Right lobe of liver (tissue), 4 donors: ENCODE data around the gene SUGCT.

Experiments used
- CTCF ChIP-seq, 4 donors: fragments of 200-600 bp in 3 of 4; fragments of 450-650 bp in 1 of 4; IDR thresholded peaks; one replicate each; pipeline versions ENCODE4 v1.5.1 to v1.8.0; 2016 to 2022; ENCODE audit warnings: antibody characterized with exemption in 4 of 4, mild to moderate bottlenecking in 2 of 4
- POLR2A ChIP-seq: fragments of 450-650 bp; IDR thresholded peaks from one replicate; pipeline ENCODE4 v1.6.1; 2017; ENCODE audit warnings: antibody characterized with exemption, mild to moderate bottlenecking
- donor health status: DM: no; HTN: no; CAD: no.
- donor health status: DM: no; HTN: no; CAD: no.
- donor health status: DM: no; HTN: yes; CAD: no.

- TF ChIP-seq CTCF (IDR thresholded peaks at IDR 0.05) = no peak
- no peak for TF ChIP-seq POLR2A
These were observed 538.5 kb downstream of the SUGCT start for GRCh38 chr7:40673285-40673684.
